ENCODE data around the gene CDK5. TPM values are rescaled to one million over a fixed set of nuclear protein-coding genes. Genes with fewer than 3 reads are reported as not detected.
"Not testable (repeated sequence)": the region's sequence is repeated elsewhere in the genome, so short reads cannot be mapped to it uniquely, and the experiment has no call there.

The CDK5 gene
- polyA plus RNA-seq, 1 donor: 12.8 TPM

GRCh38 chr7:151045262-151045661 lies 12.4 kb downstream of the CDK5 start:
- Histone ChIP-seq H3K36me3 (ENCODE audit: control insufficient read depth, insufficient read depth, low read length) (peaks cover 33% of the 10 kb centered on the region), H3K4me3 (ENCODE audit: low read length) (no peak overlapping the region), H3K27ac (ENCODE audit: low read length) (no peak overlapping the region), H3K9me3 (ENCODE audit: control insufficient read depth, low read depth, low read length) (no peaks in the 10 kb centered on the region), H3K4me1 (ENCODE audit: control insufficient read depth, insufficient read depth, low read length) (peaks cover 2% of the 10 kb centered on the region), H3K27me3 (ENCODE audit: control insufficient read depth, insufficient read depth, low read length) (peaks cover 12% of the 10 kb centered on the region)
- no peak for DNase-seq
- WGBS (ENCODE audit: insufficient coverage, low lambda C conversion rate): no CpG with 5 or more reads among the region's 11 CpGs

GRCh38 chr7:151043959-151044358 lies 13.7 kb downstream of the CDK5 start:
- WGBS (ENCODE audit: insufficient coverage, low lambda C conversion rate): no CpG with 5 or more reads among the region's 20 CpGs
- no peak for DNase-seq
- no peaks in the 10 kb centered on the region for H3K9me3 ChIP-seq (ENCODE audit: control insufficient read depth, low read depth, low read length)
- no peak overlapping the region for H3K27ac ChIP-seq (ENCODE audit: low read length)
- H3K4me1 ChIP-seq (ENCODE audit: control insufficient read depth, insufficient read depth, low read length): peaks cover 15% of the 10 kb centered on the region
- H3K4me3 ChIP-seq (ENCODE audit: low read length): no peak overlapping the region
- peaks cover 33% of the 10 kb centered on the region for H3K36me3 ChIP-seq (ENCODE audit: control insufficient read depth, insufficient read depth, low read length)
- H3K27me3 ChIP-seq (ENCODE audit: control insufficient read depth, insufficient read depth, low read length): no peaks in the 10 kb centered on the region

- H3K27me3 ChIP-seq (ENCODE audit: control insufficient read depth, insufficient read depth, low read length); H3K9me3 ChIP-seq (ENCODE audit: control insufficient read depth, low read depth, low read length); H3K4me3 ChIP-seq (ENCODE audit: low read length); H3K27ac ChIP-seq (ENCODE audit: low read length); DNase-seq: not testable (repeated sequence)
- peaks cover 20% of the 10 kb centered on the region for H3K4me1 ChIP-seq (ENCODE audit: control insufficient read depth, insufficient read depth, low read length)
- no CpG with 5 or more reads among the region's 10 CpGs for WGBS (ENCODE audit: insufficient coverage, low lambda C conversion rate)
- H3K36me3 ChIP-seq (ENCODE audit: control insufficient read depth, insufficient read depth, low read length): peaks cover 33% of the 10 kb centered on the region
These were observed 14.2 kb downstream of the CDK5 start for GRCh38 chr7:151043449-151043848.

GRCh38 chr7:151040616-151041375 lies 16.9 kb downstream of the CDK5 start:
- Histone ChIP-seq H3K27me3 (ENCODE audit: control insufficient read depth, insufficient read depth, low read length) (no peaks in the 10 kb centered on the region), H3K9me3 (ENCODE audit: control insufficient read depth, low read depth, low read length) (no peaks in the 10 kb centered on the region), H3K27ac (ENCODE audit: low read length) (no peak overlapping the region), H3K36me3 (ENCODE audit: control insufficient read depth, insufficient read depth, low read length) (peaks cover 41% of the 10 kb centered on the region), H3K4me3 (ENCODE audit: low read length) (no peak overlapping the region), H3K4me1 (ENCODE audit: control insufficient read depth, insufficient read depth, low read length) (peaks cover 20% of the 10 kb centered on the region)
- no peak for DNase-seq
- no CpG with 5 or more reads among the region's 30 CpGs for WGBS (ENCODE audit: insufficient coverage, low lambda C conversion rate)

GRCh38 chr7:151039850-151040548 lies 17.7 kb downstream of the CDK5 start:
- DNase-seq: peak in 1 of 2 donors; percentile 54
- Histone ChIP-seq H3K36me3 (ENCODE audit: control insufficient read depth, insufficient read depth, low read length) (peaks cover 45% of the 10 kb centered on the region), H3K27me3 (ENCODE audit: control insufficient read depth, insufficient read depth, low read length) (no peaks in the 10 kb centered on the region), H3K4me1 (ENCODE audit: control insufficient read depth, insufficient read depth, low read length) (peaks cover 20% of the 10 kb centered on the region), H3K4me3 (ENCODE audit: low read length) (no peak overlapping the region), H3K9me3 (ENCODE audit: control insufficient read depth, low read depth, low read length) (no peaks in the 10 kb centered on the region), H3K27ac (ENCODE audit: low read length) (peak overlapping the region; percentile 67)
- WGBS (ENCODE audit: insufficient coverage, low lambda C conversion rate): no CpG with 5 or more reads among the region's 18 CpGs

GRCh38 chr7:151038951-151039849 lies 18.5 kb downstream of the CDK5 start:
- Histone ChIP-seq H3K4me3 (ENCODE audit: low read length) (no peak overlapping the region), H3K27ac (ENCODE audit: low read length) (peak overlapping the region; percentile 67)
- no CpG with 5 or more reads among the region's 12 CpGs for WGBS (ENCODE audit: insufficient coverage, low lambda C conversion rate)

GRCh38 chr7:151035902-151036301 lies 21.8 kb downstream of the CDK5 start:
- no CpG with 5 or more reads among the region's 17 CpGs for WGBS (ENCODE audit: insufficient coverage, low lambda C conversion rate)
- peaks cover 20% of the 10 kb centered on the region for H3K4me1 ChIP-seq (ENCODE audit: control insufficient read depth, insufficient read depth, low read length)
- H3K36me3 ChIP-seq (ENCODE audit: control insufficient read depth, insufficient read depth, low read length): peaks cover 48% of the 10 kb centered on the region

More at GRCh38 chr7:151038951-151039849, 18.5 kb downstream of the CDK5 start:
- Histone ChIP-seq H3K36me3 (ENCODE audit: control insufficient read depth, insufficient read depth, low read length) (peaks cover 46% of the 10 kb centered on the region), H3K27me3 (ENCODE audit: control insufficient read depth, insufficient read depth, low read length) (no peaks in the 10 kb centered on the region), H3K4me1 (ENCODE audit: control insufficient read depth, insufficient read depth, low read length) (peaks cover 20% of the 10 kb centered on the region), H3K9me3 (ENCODE audit: control insufficient read depth, low read depth, low read length) (no peaks in the 10 kb centered on the region)
- peak; percentile 88 to 93 for DNase-seq

GRCh38 chr7:151035026-151035717 lies 22.5 kb downstream of the CDK5 start:
- Histone ChIP-seq H3K36me3 (ENCODE audit: control insufficient read depth, insufficient read depth, low read length) (peaks cover 48% of the 10 kb centered on the region), H3K27me3 (ENCODE audit: control insufficient read depth, insufficient read depth, low read length) (no peaks in the 10 kb centered on the region), H3K9me3 (ENCODE audit: control insufficient read depth, low read depth, low read length) (no peaks in the 10 kb centered on the region), H3K27ac (ENCODE audit: low read length) (no peak overlapping the region), H3K4me1 (ENCODE audit: control insufficient read depth, insufficient read depth, low read length) (peaks cover 17% of the 10 kb centered on the region), H3K4me3 (ENCODE audit: low read length) (no peak overlapping the region)
- WGBS (ENCODE audit: insufficient coverage, low lambda C conversion rate): no CpG with 5 or more reads among the region's 21 CpGs
- no peak for DNase-seq

More at GRCh38 chr7:151035902-151036301, 21.8 kb downstream of the CDK5 start:
- Histone ChIP-seq H3K4me3 (ENCODE audit: low read length) (no peak overlapping the region), H3K27me3 (ENCODE audit: control insufficient read depth, insufficient read depth, low read length) (no peaks in the 10 kb centered on the region), H3K9me3 (ENCODE audit: control insufficient read depth, low read depth, low read length) (no peaks in the 10 kb centered on the region), H3K27ac (ENCODE audit: low read length) (no peak overlapping the region)
- no peak for DNase-seq

- Histone ChIP-seq H3K27me3 (ENCODE audit: control insufficient read depth, insufficient read depth, low read length) (no peaks in the 10 kb centered on the region), H3K36me3 (ENCODE audit: control insufficient read depth, insufficient read depth, low read length) (peaks cover 48% of the 10 kb centered on the region), H3K4me1 (ENCODE audit: control insufficient read depth, insufficient read depth, low read length) (peaks cover 10% of the 10 kb centered on the region), H3K4me3 (ENCODE audit: low read length) (no peak overlapping the region), H3K9me3 (ENCODE audit: control insufficient read depth, low read depth, low read length) (no peaks in the 10 kb centered on the region), H3K27ac (ENCODE audit: low read length) (no peak overlapping the region)
- WGBS (ENCODE audit: insufficient coverage, low lambda C conversion rate): no CpG with 5 or more reads among the region's 21 CpGs
- DNase-seq: no peak
These were observed 23.2 kb downstream of the CDK5 start for GRCh38 chr7:151034312-151035025.

Data from large intestine (tissue), 3 donors.